ENCODE data around the gene KLF11. TPM values are rescaled to one million over a fixed set of nuclear protein-coding genes. Genes with fewer than 3 reads are reported as not detected.
"Not testable (repeated sequence)": the region's sequence is repeated elsewhere in the genome, so short reads cannot be mapped to it uniquely, and the experiment has no call there.

KLF11 gene
- polyA plus RNA-seq, 6 donors from 2014 or later, result 13.8 to 34.0 (median 16.9) TPM

- Mint-ChIP-seq H3K4me1 (peaks cover 0 to 9% (median under 1%) of the 10 kb centered on the region in 3 donors), H3K9me3 (no peaks in the 10 kb centered on the region), H3K4me3 (no peak overlapping the region), H3K27ac (peak overlapping the region in 1 of 6 donors; percentile 79), H3K36me3 (peaks cover 0 to 6% of the 10 kb centered on the region in 2 donors), H3K27me3 (peaks cover 35 to 66% (median 49%) of the 10 kb centered on the region in 3 donors)
- DNase-seq (no peak), ATAC-seq (ENCODE audit: low read depth in 2 of 2) (no peak)
Measured at GRCh38 chr2:10084223-10084865, 41.0 kb downstream of the KLF11 start.

- Mint-ChIP-seq H3K9me3 (no peaks in the 10 kb centered on the region), H3K4me3 (no peak overlapping the region), H3K27me3 (peaks cover 34 to 65% (median 49%) of the 10 kb centered on the region in 3 donors), H3K36me3 (peaks cover 0 to 5% of the 10 kb centered on the region in 2 donors), H3K27ac (no peak overlapping the region), H3K4me1 (peaks cover 0 to 9% (median 5%) of the 10 kb centered on the region in 3 donors)
- ATAC-seq (ENCODE audit: low read depth in 2 of 2) (no peak), DNase-seq (no peak)
Measured at GRCh38 chr2:10085043-10085667, 41.8 kb downstream of the KLF11 start.

GRCh38 chr2:10085668-10086059 is 42.3 kb downstream of the KLF11 start:
- H3K4me3 Mint-ChIP-seq, result no peak overlapping the region
- peaks cover 0 to 9% (median 6%) of the 10 kb centered on the region in 3 donors for H3K4me1 Mint-ChIP-seq
- ATAC-seq (ENCODE audit: low read depth in 2 of 2) (no peak), DNase-seq (no peak)
- H3K9me3 Mint-ChIP-seq, result no peaks in the 10 kb centered on the region
- H3K27ac Mint-ChIP-seq, result no peak overlapping the region
- H3K27me3 Mint-ChIP-seq, result peaks cover 34 to 65% (median 50%) of the 10 kb centered on the region in 3 donors
- H3K36me3 Mint-ChIP-seq, result peaks cover under 1 to 5% of the 10 kb centered on the region in 2 donors

- no peak for DNase-seq
- H3K27me3 Mint-ChIP-seq, result peaks cover 30 to 62% (median 51%) of the 10 kb centered on the region in 3 donors
- peaks cover 5 to 11% (median 6%) of the 10 kb centered on the region in 3 donors for H3K4me1 Mint-ChIP-seq
- no peak for ATAC-seq (ENCODE audit: low read depth in 2 of 2)
- H3K4me3 Mint-ChIP-seq, result no peak overlapping the region
- peaks cover 0 to 5% (median under 1%) of the 10 kb centered on the region in 7 donors for H3K9me3 Mint-ChIP-seq
- peaks cover 5 to 7% of the 10 kb centered on the region in 2 donors for H3K36me3 Mint-ChIP-seq
- H3K27ac Mint-ChIP-seq, result no peak overlapping the region
Measured at GRCh38 chr2:10086950-10087349, 43.6 kb downstream of the KLF11 start.

GRCh38 chr2:10087360-10087759 is 44.0 kb downstream of the KLF11 start:
- H3K4me3 Mint-ChIP-seq, result no peak overlapping the region
- peaks cover 34 to 62% (median 51%) of the 10 kb centered on the region in 3 donors for H3K27me3 Mint-ChIP-seq
- H3K27ac Mint-ChIP-seq, result no peak overlapping the region
- peaks cover 5 to 7% of the 10 kb centered on the region in 2 donors for H3K36me3 Mint-ChIP-seq
- H3K9me3 Mint-ChIP-seq, result peaks cover 0 to 9% (median 5%) of the 10 kb centered on the region in 7 donors
- H3K4me1 Mint-ChIP-seq, result peaks cover 5 to 11% (median 5%) of the 10 kb centered on the region in 3 donors
- DNase-seq (no peak), ATAC-seq (ENCODE audit: low read depth in 2 of 2) (no peak)

- ATAC-seq (ENCODE audit: low read depth in 2 of 2) (no peak), DNase-seq (no peak)
- H3K27ac Mint-ChIP-seq, result no peak overlapping the region
- peaks cover 0 to 14% (median 9%) of the 10 kb centered on the region in 7 donors for H3K9me3 Mint-ChIP-seq
- H3K27me3 Mint-ChIP-seq, result peaks cover 24 to 64% (median 51%) of the 10 kb centered on the region in 3 donors
- no peak overlapping the region for H3K4me3 Mint-ChIP-seq
- peaks cover 7 to 9% of the 10 kb centered on the region in 2 donors for H3K36me3 Mint-ChIP-seq
- peaks cover 5 to 11% (median 5%) of the 10 kb centered on the region in 3 donors for H3K4me1 Mint-ChIP-seq
Measured at GRCh38 chr2:10089565-10090190, 46.3 kb downstream of the KLF11 start.

GRCh38 chr2:10091182-10091888 is 48.0 kb downstream of the KLF11 start:
- ATAC-seq (ENCODE audit: low read depth in 2 of 2) (peak; percentile 63 to 78), DNase-seq (no peak)
- peaks cover 4 to 7% of the 10 kb centered on the region in 2 donors for H3K36me3 Mint-ChIP-seq
- H3K27me3 Mint-ChIP-seq, result peaks cover 32 to 56% (median 43%) of the 10 kb centered on the region in 3 donors
- peak overlapping the region; percentile 66 to 91 (median 83) for H3K4me3 Mint-ChIP-seq
- H3K27ac Mint-ChIP-seq, result peak overlapping the region in 1 of 6 donors; percentile 83
- H3K9me3 Mint-ChIP-seq, result peaks cover 0 to 14% (median 9%) of the 10 kb centered on the region in 7 donors
- peaks cover 5 to 11% (median 5%) of the 10 kb centered on the region in 3 donors for H3K4me1 Mint-ChIP-seq

GRCh38 chr2:10091889-10092244 is 48.5 kb downstream of the KLF11 start:
- not testable (repeated sequence) for DNase-seq; H3K27ac Mint-ChIP-seq; H3K36me3 Mint-ChIP-seq; ATAC-seq (ENCODE audit: low read depth in 2 of 2)
- Mint-ChIP-seq H3K4me3 (peak overlapping the region in 7 of 8 donors; percentile 55 to 87 (median 77)), H3K9me3 (peaks cover 0 to 14% (median 9%) of the 10 kb centered on the region in 7 donors), H3K27me3 (peaks cover 33 to 51% (median 41%) of the 10 kb centered on the region in 3 donors), H3K4me1 (peaks cover 5 to 11% (median 5%) of the 10 kb centered on the region in 3 donors)

- peaks cover 42 to 53% (median 52%) of the 10 kb centered on the region in 3 donors for H3K27me3 Mint-ChIP-seq
- peak overlapping the region in 1 of 6 donors; percentile 1 for H3K27ac Mint-ChIP-seq
- H3K4me3 Mint-ChIP-seq, result peak overlapping the region in 1 of 8 donors; percentile 64
- peaks cover 4 to 7% of the 10 kb centered on the region in 2 donors for H3K36me3 Mint-ChIP-seq
- peaks cover 5 to 18% (median 12%) of the 10 kb centered on the region in 3 donors for H3K4me1 Mint-ChIP-seq
- peaks cover 0 to 14% (median 9%) of the 10 kb centered on the region in 7 donors for H3K9me3 Mint-ChIP-seq
- no peak for ATAC-seq (ENCODE audit: low read depth in 2 of 2)
- DNase-seq, result no peak
Measured at GRCh38 chr2:10094271-10094814, 51.0 kb downstream of the KLF11 start.

GRCh38 chr2:10095175-10095574 is 51.8 kb downstream of the KLF11 start:
- DNase-seq (no peak), ATAC-seq (ENCODE audit: low read depth in 2 of 2) (no peak)
- peaks cover 5 to 13% (median 12%) of the 10 kb centered on the region in 3 donors for H3K4me1 Mint-ChIP-seq
- peaks cover 4 to 7% of the 10 kb centered on the region in 2 donors for H3K36me3 Mint-ChIP-seq
- no peak overlapping the region for H3K27ac Mint-ChIP-seq
- peaks cover 0 to 14% (median 9%) of the 10 kb centered on the region in 7 donors for H3K9me3 Mint-ChIP-seq
- no peak overlapping the region for H3K4me3 Mint-ChIP-seq
- peaks cover 42 to 53% (median 52%) of the 10 kb centered on the region in 3 donors for H3K27me3 Mint-ChIP-seq

- Mint-ChIP-seq H3K27me3 (peaks cover 45 to 47% (median 46%) of the 10 kb centered on the region in 3 donors), H3K27ac (no peak overlapping the region), H3K4me3 (no peak overlapping the region), H3K4me1 (peaks cover 0 to 11% (median 6%) of the 10 kb centered on the region in 3 donors), H3K9me3 (peaks cover 0 to 11% (median 6%) of the 10 kb centered on the region in 7 donors), H3K36me3 (peaks cover 0 to 4% of the 10 kb centered on the region in 2 donors)
- ATAC-seq (ENCODE audit: low read depth in 2 of 2) (no peak), DNase-seq (no peak)
Measured at GRCh38 chr2:10096641-10097040, 53.3 kb downstream of the KLF11 start.

GRCh38 chr2:10097352-10098148 is 54.2 kb downstream of the KLF11 start:
- Mint-ChIP-seq H3K4me1 (peaks cover 0 to 12% (median 6%) of the 10 kb centered on the region in 3 donors), H3K4me3 (no peak overlapping the region), H3K36me3 (peaks cover 0 to 2% of the 10 kb centered on the region in 2 donors), H3K27me3 (peaks cover 37 to 38% (median 37%) of the 10 kb centered on the region in 3 donors), H3K27ac (no peak overlapping the region), H3K9me3 (peaks cover 0 to 3% (median 1%) of the 10 kb centered on the region in 7 donors)
- DNase-seq (no peak), ATAC-seq (ENCODE audit: low read depth in 2 of 2) (peak; percentile 55 to 67)

All from naive B cell (primary cell).